ENCODE measurements around the gene ZMYM2.

ZMYM2 gene

GRCh38 chr13:19958155-19959111, at the start of gene ZMYM2:
Gene ZMYM2, plus strand, starts transcription at chr13:19958727. Its CDS starts 34,346 bp downstream, at chr13:19993073.
- peak; percentile 95 for DNase-seq
- H3K79me2 ChIP-seq (ENCODE audit: insufficient read depth, low read length), result peaks cover 40% of the 10 kb centered on the region
- H2AFZ ChIP-seq (ENCODE audit: low read depth, low read length), result peak within 1 kb of the TSS; percentile 96

GRCh38 chr13:19910336-19911072, 48.0 kb upstream of the ZMYM2 start:
- no peak overlapping the region for H2AFZ ChIP-seq (ENCODE audit: low read depth, low read length)
- TF ChIP-seq EZH2 (IDR thresholded peaks at IDR 0.05; ENCODE audit: borderline replicate concordance, low read depth, low read length, severe bottlenecking) (no peak), CTCF (IDR thresholded peaks at IDR 0.05; ENCODE audit: borderline replicate concordance, extremely low read depth, low read length, poor library complexity, severe bottlenecking) (no peak)
- H3K4me3 ChIP-seq (ENCODE audit: low read depth in 1 of 2, low read length in 2 of 2), result no peak overlapping the region
- no peak overlapping the region for H3K4me2 ChIP-seq (ENCODE audit: insufficient read depth, low read length)
- DNase-seq (no peak), ATAC-seq (ENCODE audit: insufficient read depth, low read depth) (peak; percentile 48; the same call in 2 of the 3 replicates)
- no peaks in the 10 kb centered on the region for H3K27me3 ChIP-seq (ENCODE audit: insufficient read depth, low read length, poor library complexity)
- no peaks in the 10 kb centered on the region for H3K4me1 ChIP-seq (ENCODE audit: insufficient read depth, low read length)
- no peaks in the 10 kb centered on the region for H3K79me2 ChIP-seq (ENCODE audit: insufficient read depth, low read length)
- no peak overlapping the region for H3K27ac ChIP-seq (ENCODE audit: low read length)
- no peak overlapping the region for H3K9ac ChIP-seq (ENCODE audit: low read depth, low read length)
- no peaks in the 10 kb centered on the region for H3K36me3 ChIP-seq (ENCODE audit: insufficient read depth, low read length)
- H4K20me1 ChIP-seq (ENCODE audit: insufficient read depth, low read length), result no peaks in the 10 kb centered on the region
- no peaks in the 10 kb centered on the region for H3K9me3 ChIP-seq (ENCODE audit: insufficient read depth, low read length, severe bottlenecking)

More at GRCh38 chr13:19958155-19959111, at the start of gene ZMYM2:
- H3K27me3 ChIP-seq (ENCODE audit: insufficient read depth, low read length, poor library complexity), result peaks cover 7% of the 10 kb centered on the region
- TF ChIP-seq EZH2 (IDR thresholded peaks at IDR 0.05; ENCODE audit: borderline replicate concordance, low read depth, low read length, severe bottlenecking) (no peak), CTCF (IDR thresholded peaks at IDR 0.05; ENCODE audit: borderline replicate concordance, extremely low read depth, low read length, poor library complexity, severe bottlenecking) (no peak)
- H3K4me2 ChIP-seq (ENCODE audit: insufficient read depth, low read length), result peak within 1 kb of the TSS; percentile 94
- H3K9me3 ChIP-seq (ENCODE audit: insufficient read depth, low read length, severe bottlenecking), result no peaks in the 10 kb centered on the region
- peak within 1 kb of the TSS; percentile 45 to 58 for H3K4me3 ChIP-seq (ENCODE audit: low read depth in 1 of 2, low read length in 2 of 2)
- H4K20me1 ChIP-seq (ENCODE audit: insufficient read depth, low read length), result peaks cover 18% of the 10 kb centered on the region
- peak within 1 kb of the TSS; percentile 87 for H3K27ac ChIP-seq (ENCODE audit: low read length)
- H3K9ac ChIP-seq (ENCODE audit: low read depth, low read length), result peak within 1 kb of the TSS; percentile 69
- peak; percentile 81 for ATAC-seq (ENCODE audit: insufficient read depth, low read depth)
- H3K4me1 ChIP-seq (ENCODE audit: insufficient read depth, low read length), result peaks cover 42% of the 10 kb centered on the region
- peaks cover 27% of the 10 kb centered on the region for H3K36me3 ChIP-seq (ENCODE audit: insufficient read depth, low read length)

- no peak overlapping the region for H2AFZ ChIP-seq (ENCODE audit: low read depth, low read length)
Observed at GRCh38 chr13:19927117-19927748, 31.3 kb upstream of the ZMYM2 start.

More at GRCh38 chr13:19927117-19927748, 31.3 kb upstream of the ZMYM2 start:
- no peaks in the 10 kb centered on the region for H3K27me3 ChIP-seq (ENCODE audit: insufficient read depth, low read length, poor library complexity)
- no peaks in the 10 kb centered on the region for H3K9me3 ChIP-seq (ENCODE audit: insufficient read depth, low read length, severe bottlenecking)
- H3K36me3 ChIP-seq (ENCODE audit: insufficient read depth, low read length), result no peaks in the 10 kb centered on the region
- TF ChIP-seq CTCF (IDR thresholded peaks at IDR 0.05; ENCODE audit: borderline replicate concordance, extremely low read depth, low read length, poor library complexity, severe bottlenecking), result peak; percentile 62
- no peak for TF ChIP-seq EZH2 (IDR thresholded peaks at IDR 0.05; ENCODE audit: borderline replicate concordance, low read depth, low read length, severe bottlenecking)
- no peak for DNase-seq
- H3K4me2 ChIP-seq (ENCODE audit: insufficient read depth, low read length), result no peak overlapping the region
- H3K4me1 ChIP-seq (ENCODE audit: insufficient read depth, low read length), result no peaks in the 10 kb centered on the region
- 0 out of 3 replicates have a peak, but pooled peaks have one; percentile 42 for ATAC-seq (ENCODE audit: insufficient read depth, low read depth)
- H3K79me2 ChIP-seq (ENCODE audit: insufficient read depth, low read length), result no peaks in the 10 kb centered on the region
- no peaks in the 10 kb centered on the region for H4K20me1 ChIP-seq (ENCODE audit: insufficient read depth, low read length)
- H3K9ac ChIP-seq (ENCODE audit: low read depth, low read length), result no peak overlapping the region
- no peak overlapping the region for H3K4me3 ChIP-seq (ENCODE audit: low read depth in 1 of 2, low read length in 2 of 2)
- H3K27ac ChIP-seq (ENCODE audit: low read length), result no peak overlapping the region
